H54 (cell line): ENCODE measurements around the gene ALKBH1.
"Not testable (repeated sequence)": the region's sequence is repeated elsewhere in the genome, so short reads cannot be mapped to it uniquely, and the experiment has no call there.

ENCODE experiments used
- DNase-seq: peaks from one replicate; pipeline ENCODE4 v3.0.0; 2011; ENCODE audit warnings: low spot score, mixed read lengths; ENCODE audit not compliant: insufficient read length
- FAIRE-seq: peaks from 3 replicates; lab custom pipeline; 2011; peaks lifted over from hg19 to GRCh38; lab: Jason Lieb, UNC
- POLR2A ChIP-seq: IDR thresholded peaks from 2 replicates; pipeline ENCODE4 v1.6.1; 2011; ENCODE audit warnings: low read depth, mild to moderate bottlenecking, low read length

ALKBH1 gene, protein sequence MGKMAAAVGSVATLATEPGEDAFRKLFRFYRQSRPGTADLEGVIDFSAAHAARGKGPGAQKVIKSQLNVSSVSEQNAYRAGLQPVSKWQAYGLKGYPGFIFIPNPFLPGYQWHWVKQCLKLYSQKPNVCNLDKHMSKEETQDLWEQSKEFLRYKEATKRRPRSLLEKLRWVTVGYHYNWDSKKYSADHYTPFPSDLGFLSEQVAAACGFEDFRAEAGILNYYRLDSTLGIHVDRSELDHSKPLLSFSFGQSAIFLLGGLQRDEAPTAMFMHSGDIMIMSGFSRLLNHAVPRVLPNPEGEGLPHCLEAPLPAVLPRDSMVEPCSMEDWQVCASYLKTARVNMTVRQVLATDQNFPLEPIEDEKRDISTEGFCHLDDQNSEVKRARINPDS

DNA sequence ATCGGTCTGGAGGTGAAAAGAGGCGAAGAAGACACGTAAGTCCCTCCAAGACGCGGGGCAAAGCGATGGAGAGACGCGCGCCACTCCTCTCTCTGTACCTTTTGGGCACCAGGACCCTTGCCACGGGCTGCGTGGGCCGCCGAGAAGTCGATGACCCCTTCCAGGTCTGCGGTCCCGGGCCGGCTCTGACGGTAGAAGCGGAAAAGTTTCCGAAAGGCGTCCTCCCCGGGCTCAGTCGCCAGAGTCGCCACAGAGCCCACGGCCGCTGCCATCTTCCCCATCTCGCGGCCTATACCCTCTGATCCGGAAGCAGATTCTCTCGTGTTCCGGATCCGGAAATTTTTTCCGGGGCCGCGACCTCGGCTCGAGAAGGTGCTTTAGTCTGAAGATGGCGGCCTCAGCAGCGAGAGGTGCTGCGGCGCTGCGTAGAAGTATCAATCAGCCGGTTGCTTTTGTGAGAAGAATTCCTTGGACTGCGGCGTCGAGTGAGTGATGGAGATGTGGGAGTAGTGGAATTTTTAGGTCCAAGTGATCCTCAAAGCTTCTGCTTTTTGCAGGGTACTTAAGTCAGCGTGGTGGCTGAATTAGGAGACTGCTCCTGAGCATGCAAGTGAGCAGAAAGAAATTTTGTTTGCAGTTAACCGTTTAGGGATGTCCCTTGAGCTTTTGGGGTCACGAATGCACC is at the start of gene ALKBH1, which contains the start of gene SLIRP:
TSS of gene ALKBH1 (minus strand) at position 300 of the 685 bp plus-strand sequence. CDS start at position 281, 19 bp downstream.
TSS of gene SLIRP (plus strand) at position 380 of the 685 bp plus-strand sequence. CDS start at position 389, 9 bp downstream.
- FAIRE-seq (peak; percentile 20), DNase-seq (peak; percentile 50)
- TF ChIP-seq POLR2A = peak; percentile 58; the same call in 1 of the 2 replicates

- TF ChIP-seq POLR2A = no peak
- FAIRE-seq = no peak
- no peak for DNase-seq
Observed at GRCh38 chr14:77752799-77753516, 45.1 kb upstream of the ALKBH1 start.

GRCh38 chr14:77752266-77752665 is 44.4 kb upstream of the ALKBH1 start:
- no peak for DNase-seq
- no peak for TF ChIP-seq POLR2A
- FAIRE-seq = no peak

GRCh38 chr14:77747425-77747824 is 39.6 kb upstream of the ALKBH1 start:
- not testable (repeated sequence) for FAIRE-seq, DNase-seq

GRCh38 chr14:77746064-77746702 is 38.4 kb upstream of the ALKBH1 start:
- DNase-seq (no peak), FAIRE-seq (no peak)
- no peak for TF ChIP-seq POLR2A

- FAIRE-seq = no peak
- no peak for DNase-seq
- TF ChIP-seq POLR2A = no peak
Observed at GRCh38 chr14:77741438-77741837, 33.6 kb upstream of the ALKBH1 start.

DNA sequence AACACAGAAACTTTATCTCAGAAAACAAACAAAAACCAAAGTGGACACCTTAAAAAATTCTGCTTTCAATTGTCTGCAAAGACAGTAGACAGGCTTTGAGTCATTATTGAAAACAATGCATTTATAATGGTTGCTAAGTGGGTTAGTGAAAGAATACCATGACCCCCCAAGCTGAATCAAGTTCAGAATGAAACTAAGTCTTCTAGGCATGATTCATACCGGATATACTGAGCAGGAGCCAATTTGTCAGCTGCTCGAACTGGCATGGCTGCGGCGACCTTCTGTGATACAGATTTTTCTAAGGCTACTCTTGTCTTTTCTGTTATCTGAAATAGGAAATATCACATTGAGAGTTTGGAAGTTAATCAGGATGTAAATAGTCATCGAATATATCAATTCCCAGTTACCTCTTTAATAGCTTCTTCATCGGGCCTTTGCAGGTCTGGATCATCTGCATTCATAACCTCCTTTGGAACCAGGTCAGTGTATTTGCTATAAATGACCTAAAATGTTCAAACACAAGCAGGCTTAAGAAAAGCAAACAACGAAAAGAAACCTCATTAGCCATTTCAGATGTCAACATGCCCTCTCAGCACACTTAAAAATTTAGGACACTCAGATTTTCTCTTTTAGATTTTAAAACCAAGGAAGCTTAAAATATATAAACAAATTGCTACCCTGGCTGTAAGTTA is 30.9 kb upstream of the ALKBH1 start:
- DNase-seq = no peak
- TF ChIP-seq POLR2A = no peak
- no peak for FAIRE-seq

DNA sequence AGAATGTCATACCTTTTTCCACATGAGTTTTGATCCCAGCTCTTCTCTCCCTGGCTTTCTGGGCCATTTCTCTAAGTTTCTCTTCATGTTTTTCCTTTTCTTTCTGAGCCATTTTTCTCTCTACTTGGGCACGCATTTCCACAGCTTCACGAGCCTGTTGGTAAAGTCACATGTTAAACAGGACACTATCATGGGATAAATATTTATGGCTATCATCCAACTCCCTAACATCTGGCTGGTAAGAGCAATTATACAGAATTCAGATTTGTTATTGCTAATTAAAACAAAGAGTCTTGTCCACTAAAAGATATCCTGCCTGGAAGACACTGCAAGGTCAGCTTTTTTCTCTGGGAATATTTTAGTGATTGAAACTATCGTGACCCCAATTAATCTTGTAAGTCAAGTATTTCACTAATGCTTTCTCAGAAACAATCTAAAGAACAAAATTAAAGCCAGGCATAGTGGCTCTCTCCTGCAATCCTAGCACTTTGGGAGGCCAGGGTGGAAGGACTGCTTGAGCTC is 23.2 kb upstream of the ALKBH1 start:
- no peak for TF ChIP-seq POLR2A
- DNase-seq = no peak
- FAIRE-seq = no peak

DNA sequence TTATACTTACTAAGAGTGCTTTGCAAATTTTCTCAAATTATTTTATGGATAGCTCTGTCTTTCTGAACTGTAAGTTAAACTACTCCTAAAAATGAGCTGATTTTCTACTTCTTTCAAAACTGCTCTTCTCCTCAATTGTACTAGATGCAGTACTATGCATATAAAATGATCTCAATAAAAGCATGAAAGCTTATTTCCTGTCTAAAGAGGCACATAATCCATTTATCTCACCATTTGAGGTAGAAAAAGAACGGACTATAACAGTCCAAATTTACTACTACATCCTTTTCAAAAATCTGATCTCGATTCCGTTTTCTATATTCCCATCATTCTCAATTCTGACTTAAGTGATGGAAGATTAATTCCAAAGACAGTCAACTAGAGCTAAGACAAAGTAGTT is 14.5 kb upstream of the ALKBH1 start:
- FAIRE-seq (no peak), DNase-seq (no peak)
- TF ChIP-seq POLR2A = no peak

- no peak for TF ChIP-seq POLR2A
- DNase-seq = no peak
Observed at GRCh38 chr14:77721437-77721836, 13.6 kb upstream of the ALKBH1 start.

DNA sequence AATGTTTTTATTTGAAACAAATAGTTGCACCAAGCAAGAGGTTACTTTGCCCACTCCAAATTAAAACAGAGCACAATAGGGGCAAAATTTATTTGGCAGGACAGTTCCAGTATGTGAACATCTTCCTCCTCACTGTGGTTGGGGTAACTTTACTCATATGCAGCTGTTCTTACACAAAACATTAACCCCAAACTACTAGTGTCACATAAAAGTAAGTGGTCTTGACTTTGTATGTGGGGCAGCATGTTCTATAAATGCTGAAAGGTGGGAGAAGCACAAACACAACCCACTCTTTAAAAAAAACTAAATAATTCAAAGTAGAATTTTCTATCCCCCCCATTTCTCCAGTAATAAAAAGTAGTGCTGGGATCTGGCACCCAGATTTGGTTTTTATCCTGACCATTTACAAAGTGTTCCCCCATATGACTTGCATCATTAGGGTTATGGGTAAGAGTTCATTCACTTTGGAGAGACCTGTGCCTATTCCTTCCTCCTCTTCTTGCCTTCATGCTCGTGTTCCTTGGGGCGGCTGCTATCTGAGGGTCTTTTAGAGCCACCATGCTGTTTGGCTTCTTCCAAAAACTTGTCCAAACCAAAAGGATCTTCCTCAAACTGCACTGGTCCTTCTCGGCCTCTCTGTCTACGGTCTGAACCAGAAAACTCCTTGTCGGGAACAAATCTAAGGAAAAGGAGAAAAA is 9.9 kb upstream of the ALKBH1 start:
- TF ChIP-seq POLR2A = no peak
- FAIRE-seq (no peak), DNase-seq (no peak)

More at GRCh38 chr14:77721437-77721836, 13.6 kb upstream of the ALKBH1 start:
- FAIRE-seq = no peak

DNA sequence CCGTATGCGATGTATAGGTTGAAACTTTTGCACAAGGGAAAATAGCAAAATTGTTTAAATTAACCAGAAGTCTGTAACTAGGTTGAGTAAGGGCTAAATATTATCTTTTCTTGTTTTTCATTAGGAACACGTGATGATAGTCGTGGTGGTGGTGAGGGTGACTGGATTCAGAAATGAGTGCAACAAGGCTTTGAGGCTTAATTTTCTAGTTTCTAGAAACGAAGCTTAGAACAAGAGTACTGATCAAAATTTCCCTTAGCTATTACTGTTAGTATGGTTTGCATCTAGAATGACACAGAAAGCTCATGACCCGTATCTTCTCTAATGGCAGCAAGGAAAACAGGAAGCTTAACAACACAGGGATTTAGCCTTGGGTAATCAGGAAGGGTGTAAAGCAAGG is 7.1 kb upstream of the ALKBH1 start:
- no peak for TF ChIP-seq POLR2A
- DNase-seq (no peak), FAIRE-seq (no peak)
